GDM1 (cell line): Measurements from ENCODE around the gene L3MBTL3.
"Not testable (repeated sequence)": the region's sequence is repeated elsewhere in the genome, so short reads cannot be mapped to it uniquely, and the experiment has no call there.

Source experiments
- DNase-seq: peaks from one replicate; lab custom pipeline; 2025; lab: John Stamatoyannopoulos, UW

L3MBTL3 gene

GRCh38 chr6:130076512-130076911 is 58.1 kb downstream of the L3MBTL3 start:
- DNase-seq = no peak

DNA sequence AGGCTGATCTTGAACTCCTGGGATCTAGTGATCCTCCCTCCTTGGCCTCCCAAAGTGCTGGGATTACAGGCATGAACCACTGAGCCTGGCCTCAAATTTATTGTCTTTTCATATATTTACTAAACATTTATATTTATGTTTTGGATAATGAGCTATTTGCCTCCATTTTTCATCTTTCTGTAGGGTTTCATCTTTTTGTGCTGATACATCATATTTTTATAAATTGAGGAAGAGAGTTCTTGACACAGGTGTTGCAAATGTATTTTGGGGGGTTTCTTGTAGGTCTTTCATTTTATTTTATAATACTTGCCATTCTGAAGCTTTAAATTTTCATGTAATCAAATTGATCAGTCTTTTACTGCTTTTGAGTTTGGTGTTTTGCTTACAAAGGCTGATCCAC is 72.4 kb downstream of the L3MBTL3 start:
- no peak for DNase-seq

DNA sequence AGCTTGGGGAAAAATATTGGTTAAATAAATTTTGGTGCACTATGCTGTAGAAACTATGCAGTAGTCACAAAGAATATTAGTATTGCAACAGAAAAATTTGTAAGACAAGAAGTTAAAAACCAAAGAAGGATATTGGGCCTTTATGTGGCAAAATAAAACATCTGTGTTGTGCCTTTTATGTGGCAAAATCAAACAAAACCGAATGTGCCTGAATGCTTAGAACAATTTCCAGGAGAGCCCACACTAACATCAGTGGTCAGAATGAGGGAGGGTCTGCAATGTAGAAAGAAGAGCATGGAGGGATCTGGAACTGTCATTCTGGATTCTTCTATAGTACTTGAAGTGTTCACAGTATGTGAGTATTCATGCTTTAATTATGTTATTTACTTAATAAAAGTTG is 75.2 kb downstream of the L3MBTL3 start:
- DNase-seq = no peak

DNA sequence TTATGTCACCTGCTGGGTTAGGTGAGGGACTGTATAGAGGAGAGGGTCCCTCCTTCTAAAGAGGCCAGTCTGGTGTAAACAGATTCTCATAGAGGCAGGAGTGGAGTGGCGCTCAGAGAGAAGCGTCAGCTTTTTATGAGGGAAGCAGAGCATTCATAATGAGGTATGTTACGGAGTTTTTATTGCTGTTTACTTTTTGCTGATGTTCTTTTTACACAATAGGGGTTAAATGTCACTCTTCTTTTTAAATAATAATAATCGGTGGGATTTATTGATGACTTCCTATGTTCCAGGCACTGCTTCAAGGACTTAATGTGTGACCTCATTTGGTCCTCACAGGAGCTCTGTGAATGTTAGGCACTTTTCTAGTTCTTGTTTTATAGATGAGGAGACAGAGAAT is 79.9 kb downstream of the L3MBTL3 start:
- no peak for DNase-seq

GRCh38 chr6:130099119-130099518 is 80.7 kb downstream of the L3MBTL3 start:
- no peak for DNase-seq

DNA sequence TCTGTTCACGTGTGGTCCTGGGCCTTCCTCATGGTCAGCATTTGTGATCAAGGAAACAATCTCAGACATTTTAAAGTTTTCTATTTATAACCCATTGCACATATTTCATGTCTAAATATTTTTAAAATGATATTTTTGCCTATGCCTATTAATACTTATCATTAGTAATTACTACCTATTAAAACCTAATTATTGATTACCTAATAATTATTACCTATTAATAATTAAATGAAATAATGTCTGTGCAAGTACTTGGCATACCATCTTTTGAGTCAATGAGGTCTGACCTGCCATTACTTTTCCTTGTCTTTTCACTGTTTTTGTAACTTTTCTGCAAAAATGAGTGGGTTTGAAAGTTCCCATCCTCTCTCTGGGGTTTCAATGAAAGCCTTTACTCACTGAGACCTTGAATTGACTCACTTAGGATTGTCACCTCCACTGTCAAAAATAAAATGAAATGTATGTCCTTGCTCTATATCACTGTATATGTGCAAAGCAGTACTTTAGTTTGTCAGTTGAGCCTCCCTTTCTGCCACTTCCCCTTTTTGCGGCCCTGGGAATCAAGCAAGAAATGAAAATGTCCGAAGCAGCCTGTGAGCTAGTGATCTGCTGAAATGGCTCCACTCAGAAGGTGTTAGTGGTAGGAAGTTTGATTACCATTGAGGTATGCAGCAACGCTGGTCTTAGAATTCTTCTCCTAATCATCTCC is 87.8 kb downstream of the L3MBTL3 start:
- DNase-seq = peak; percentile 34

GRCh38 chr6:130107710-130108109 is 89.3 kb downstream of the L3MBTL3 start:
- DNase-seq = no peak

DNA sequence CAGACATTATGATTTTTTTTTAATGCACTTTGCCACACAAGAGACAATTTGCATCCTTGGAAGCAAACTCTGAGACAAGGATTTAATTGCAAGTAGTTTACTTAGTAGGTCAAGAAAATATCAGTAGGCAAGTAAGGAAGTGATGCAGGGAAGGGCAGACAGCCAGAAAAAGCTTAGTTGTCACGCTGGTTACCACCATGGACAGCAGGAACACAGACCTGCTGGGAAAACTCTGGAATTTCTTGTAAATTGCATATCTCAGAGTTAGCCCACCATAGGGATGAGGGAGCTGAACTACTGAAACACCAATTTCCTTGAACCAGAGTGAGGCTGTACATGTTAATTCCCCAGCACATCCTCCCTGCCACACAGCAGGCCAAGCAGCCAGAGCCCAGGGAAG is 92.7 kb downstream of the L3MBTL3 start:
- no peak for DNase-seq

- no peak for DNase-seq
These were observed 94.9 kb downstream of the L3MBTL3 start for GRCh38 chr6:130113201-130113710.

GRCh38 chr6:130115036-130115435 is 96.7 kb downstream of the L3MBTL3 start:
- DNase-seq = no peak

- no peak for DNase-seq
These were observed 97.9 kb downstream of the L3MBTL3 start for GRCh38 chr6:130116273-130116672.

DNA sequence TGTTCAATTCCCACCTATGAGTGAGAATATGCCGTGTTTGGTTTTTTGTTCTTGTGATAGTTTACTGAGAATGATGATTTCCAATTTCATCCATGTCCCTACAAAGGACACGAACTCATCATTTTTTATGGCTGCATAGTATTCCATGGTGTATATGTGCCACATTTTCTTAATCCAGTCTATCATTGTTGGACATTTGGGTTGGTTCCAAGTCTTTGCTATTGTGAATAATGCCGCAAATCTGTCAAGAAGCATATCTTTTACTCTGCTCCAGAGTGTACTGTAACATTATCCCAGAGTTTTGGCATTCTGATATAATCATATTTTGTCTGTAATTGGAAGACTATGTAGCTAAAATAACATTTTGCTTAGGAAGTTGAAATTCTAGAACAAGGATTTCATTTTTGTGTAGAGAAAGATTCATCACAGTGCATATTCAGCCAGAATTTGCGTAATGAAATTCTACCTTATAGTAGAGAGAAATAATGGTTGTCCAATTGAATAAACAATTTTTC is 98.9 kb downstream of the L3MBTL3 start:
- not testable (repeated sequence) for DNase-seq

- DNase-seq = no peak
These were observed 99.9 kb downstream of the L3MBTL3 start for GRCh38 chr6:130118236-130118635.

DNA sequence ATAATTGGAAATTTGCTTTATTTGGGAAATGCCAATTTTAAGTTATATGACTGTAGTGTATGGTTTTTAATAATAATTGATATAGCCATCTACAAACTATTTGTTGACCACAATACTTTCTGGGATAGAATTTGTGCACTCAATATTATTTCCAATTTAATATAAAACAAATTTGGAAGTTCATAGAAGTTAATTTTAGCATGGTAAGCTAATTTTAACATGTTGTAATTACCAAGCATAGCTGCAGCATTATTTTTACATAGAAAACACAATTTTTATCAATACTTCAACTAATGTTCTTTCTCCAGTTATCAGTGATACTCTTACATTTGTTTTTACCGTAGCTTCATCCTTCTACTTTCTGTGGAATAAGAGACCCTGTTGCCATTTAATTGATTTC is 100.8 kb downstream of the L3MBTL3 start:
- no peak for DNase-seq

DNA sequence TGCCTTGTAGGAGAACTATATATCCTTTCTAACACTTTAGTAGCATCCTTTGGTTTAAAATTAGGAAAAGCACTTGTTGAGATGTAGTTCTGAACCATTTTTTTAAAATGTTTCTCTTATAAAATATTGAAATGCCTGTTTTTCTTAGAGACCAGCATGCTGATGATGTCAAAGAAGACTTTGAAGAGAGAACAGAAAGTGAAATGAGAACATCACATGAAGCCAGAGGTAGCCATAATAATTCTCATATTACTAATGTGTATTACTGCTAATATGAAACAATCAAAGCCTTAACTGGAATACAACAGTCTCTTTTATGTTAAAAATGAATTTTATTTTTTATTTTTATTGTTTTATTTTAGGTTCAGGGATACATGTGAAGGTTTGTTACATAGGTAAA is 102.3 kb downstream of the L3MBTL3 start:
- no peak for DNase-seq

DNA sequence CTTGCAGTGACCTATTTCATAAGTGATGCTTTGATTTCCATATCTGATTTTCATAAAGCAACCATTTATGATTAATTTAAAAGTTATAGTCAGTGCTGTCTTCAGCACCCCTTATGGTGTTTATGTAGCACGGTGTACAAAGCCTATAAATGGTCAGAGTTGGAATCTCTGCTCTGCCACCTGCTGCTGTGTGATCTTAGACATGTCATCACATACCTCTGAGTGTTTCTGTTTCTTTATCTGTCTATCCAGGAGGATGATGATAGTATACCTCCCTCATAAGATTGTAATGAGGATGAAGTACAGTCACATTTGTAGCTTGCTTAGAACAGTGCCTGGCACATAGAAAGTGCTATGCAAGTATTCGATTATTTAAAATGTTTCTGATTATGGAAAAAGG is 103.9 kb downstream of the L3MBTL3 start:
- no peak for DNase-seq

GRCh38 chr6:130127195-130127594 is 108.8 kb downstream of the L3MBTL3 start:
- no peak for DNase-seq

DNA sequence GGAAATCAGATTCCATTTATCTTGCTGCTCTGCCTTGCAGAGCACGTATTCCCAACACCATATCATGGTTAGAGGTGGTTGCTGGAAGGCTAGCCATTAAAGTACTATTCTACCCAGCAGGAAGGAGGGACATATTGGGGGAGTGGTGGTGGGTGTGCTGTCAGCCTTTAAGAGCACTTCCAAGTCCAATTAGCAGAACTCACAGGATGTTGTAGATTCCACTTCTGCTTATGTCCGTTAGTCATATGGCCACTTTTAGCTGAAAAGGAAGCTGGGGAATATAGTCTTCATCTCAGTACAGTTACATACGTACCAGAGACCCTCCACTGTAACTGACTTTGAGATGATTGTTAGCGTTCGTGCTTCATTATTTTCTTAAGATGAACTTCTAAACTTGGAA is 109.9 kb downstream of the L3MBTL3 start:
- DNase-seq = peak; percentile 38

GRCh38 chr6:130129762-130130246 is 111.4 kb downstream of the L3MBTL3 start:
- DNase-seq = no peak

- no peak for DNase-seq
These were observed 113.9 kb downstream of the L3MBTL3 start for GRCh38 chr6:130132286-130132701.

- DNase-seq = no peak
These were observed 116.2 kb downstream of the L3MBTL3 start for GRCh38 chr6:130134582-130134981.

DNA sequence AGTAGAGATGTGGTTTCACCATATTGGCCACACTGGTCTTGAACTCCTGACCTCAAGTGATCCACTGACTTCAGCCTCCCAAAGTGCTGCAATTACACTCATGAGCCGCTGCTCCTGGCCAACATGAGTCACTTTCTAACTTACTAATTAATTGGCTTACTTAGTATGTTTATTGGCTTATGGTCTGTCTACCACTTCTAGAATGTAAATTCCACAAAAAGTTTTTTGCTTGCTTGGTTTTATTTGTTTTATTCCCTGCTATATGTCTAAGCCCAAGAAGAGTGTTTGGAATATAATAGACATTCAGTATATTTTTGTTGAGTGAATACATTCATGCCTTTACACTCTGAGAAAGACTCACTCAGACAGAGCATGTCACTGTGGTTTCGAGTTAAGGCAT is 118.4 kb downstream of the L3MBTL3 start:
- no peak for DNase-seq

DNA sequence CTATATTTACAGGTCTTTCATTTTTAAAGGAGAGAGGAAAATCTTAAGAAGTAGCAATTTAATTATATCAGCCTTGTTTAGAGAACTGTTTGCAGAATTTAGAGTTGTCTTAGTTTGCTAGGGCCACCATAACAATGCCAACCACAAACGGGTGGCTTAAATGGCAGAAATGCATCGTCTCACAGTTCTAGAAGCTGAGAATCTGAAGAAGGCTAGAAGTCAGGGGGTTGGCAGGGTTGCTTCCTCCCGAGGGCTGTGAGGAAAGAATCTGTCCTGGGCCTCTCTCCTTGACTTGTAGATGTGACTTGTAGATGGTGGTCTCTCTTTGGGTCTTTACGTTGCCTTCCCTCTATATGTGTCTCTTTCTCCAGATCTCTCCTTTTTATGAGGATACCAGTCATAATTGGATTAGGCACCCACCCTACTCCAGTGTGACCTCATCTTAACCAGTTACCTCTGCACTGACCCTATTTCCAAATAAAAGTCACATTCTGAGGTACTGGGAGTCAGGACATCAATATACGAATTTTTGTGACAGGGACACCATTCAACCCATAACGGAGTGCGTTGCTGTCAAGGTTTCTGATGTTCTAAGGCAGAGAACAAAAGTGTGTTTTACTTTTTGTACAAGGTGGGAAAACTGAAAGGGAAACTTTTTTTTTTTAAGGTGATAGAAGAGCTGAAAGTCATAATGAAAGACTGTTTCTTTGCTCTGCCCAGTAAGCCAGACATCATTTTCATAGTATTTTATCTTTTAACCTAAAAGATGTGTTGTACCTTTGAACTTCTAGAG is 119.9 kb downstream of the L3MBTL3 start:
- DNase-seq = no peak
